ENCODE measurements around the gene ASTL. TPM values are rescaled to one million over a fixed set of nuclear protein-coding genes. Genes with fewer than 3 reads are reported as not detected.

The ASTL gene
- total and polyA plus RNA-seq, 2 donors (not counting 3 experiments of a cell fraction or from before 2014, with no cell fraction given): not detected

GRCh38 chr2:96082211-96083063 is 55.9 kb downstream of the ASTL start:
- peaks cover 2 to 6% of the 10 kb centered on the region in 2 experiments for H3K27me3 ChIP-seq (ENCODE audit: control insufficient read depth in 2 of 2, insufficient read depth in 2 of 2, low read length in 2 of 2)
- H3K4me1 ChIP-seq (ENCODE audit: control insufficient read depth, extremely low read depth, insufficient read depth, low read length): no peaks in the 10 kb centered on the region
- H3K27ac ChIP-seq (ENCODE audit: insufficient read depth, low read depth, low read length): no peak overlapping the region
- ChIA-PET POLR2A (no interaction called here), CTCF (interaction anchor here (1.2 to 1.5 kb wide), 2 partner anchors 34 to 92 kb away, joined by 3 to 5 read pairs; no protein-coding TSS in a partner anchor)
- DNase-seq (ENCODE audit: low read depth, low spot score) (no peak), FAIRE-seq (no peak)
- H3K4me2 ChIP-seq (ENCODE audit: insufficient read depth, low read length): no peak overlapping the region
- H3K9me1 ChIP-seq (replicated peaks; ENCODE audit: control insufficient read depth, extremely low read depth, insufficient read depth, low read length): no peaks in the 10 kb centered on the region
- H2AFZ ChIP-seq (ENCODE audit: low read depth, low read length): no peak overlapping the region
- no peaks in the 10 kb centered on the region for H3K9me3 ChIP-seq (replicated peaks; ENCODE audit: control insufficient read depth, insufficient read depth, low read length)
- no peak overlapping the region for H3K9ac ChIP-seq (replicated peaks; ENCODE audit: extremely low read depth, insufficient read depth, low read length)
- no peaks in the 10 kb centered on the region for H3K36me3 ChIP-seq (ENCODE audit: control insufficient read depth in 2 of 2, extremely low read depth in 1 of 2, insufficient read depth in 2 of 2, low read length in 2 of 2)
- H3K4me3 ChIP-seq (replicated peaks in 1 of 3; ENCODE audit: insufficient read depth in 1 of 3, low read depth in 1 of 3, low read length in 3 of 3): no peak overlapping the region
- dilution Hi-C loops (cut with MboI; ENCODE audit: extremely low pct_ligation_motif_present, low sequenced_read_pairs): no loop called here
- intact Hi-C loops (cut with micrococcal nuclease): no loop called here
- BruUV-seq (replicated peaks): no TSS peak
- H4K20me1 ChIP-seq (replicated peaks; ENCODE audit: control insufficient read depth, extremely low read depth, insufficient read depth, low read length): no peaks in the 10 kb centered on the region
- TF ChIP-seq POLR2A (IDR thresholded peaks at IDR 0.05; ENCODE audit: low read depth, low read length) (no peak), FOS (IDR thresholded peaks at IDR 0.05; ENCODE audit: borderline replicate concordance, insufficient read depth, low read length) (no peak), EZH2 (IDR thresholded peaks at IDR 0.05; ENCODE audit: borderline replicate concordance, low read depth, low read length, severe bottlenecking) (no peak), MYC (IDR thresholded peaks at IDR 0.05; ENCODE audit: low read depth, low read length) (no peak), GATA2 (IDR thresholded peaks at IDR 0.05; ENCODE audit: insufficient read depth, insufficient read length, low read depth, low read length) (no peak), JUN (IDR thresholded peaks at IDR 0.05; ENCODE audit: borderline replicate concordance, insufficient read depth, insufficient read length, low read depth) (no peak), POLR2AphosphoS5 (IDR thresholded peaks at IDR 0.05; ENCODE audit: insufficient read depth, low read depth, low read length) (no peak)
- TF ChIP-seq, protein P1, sequence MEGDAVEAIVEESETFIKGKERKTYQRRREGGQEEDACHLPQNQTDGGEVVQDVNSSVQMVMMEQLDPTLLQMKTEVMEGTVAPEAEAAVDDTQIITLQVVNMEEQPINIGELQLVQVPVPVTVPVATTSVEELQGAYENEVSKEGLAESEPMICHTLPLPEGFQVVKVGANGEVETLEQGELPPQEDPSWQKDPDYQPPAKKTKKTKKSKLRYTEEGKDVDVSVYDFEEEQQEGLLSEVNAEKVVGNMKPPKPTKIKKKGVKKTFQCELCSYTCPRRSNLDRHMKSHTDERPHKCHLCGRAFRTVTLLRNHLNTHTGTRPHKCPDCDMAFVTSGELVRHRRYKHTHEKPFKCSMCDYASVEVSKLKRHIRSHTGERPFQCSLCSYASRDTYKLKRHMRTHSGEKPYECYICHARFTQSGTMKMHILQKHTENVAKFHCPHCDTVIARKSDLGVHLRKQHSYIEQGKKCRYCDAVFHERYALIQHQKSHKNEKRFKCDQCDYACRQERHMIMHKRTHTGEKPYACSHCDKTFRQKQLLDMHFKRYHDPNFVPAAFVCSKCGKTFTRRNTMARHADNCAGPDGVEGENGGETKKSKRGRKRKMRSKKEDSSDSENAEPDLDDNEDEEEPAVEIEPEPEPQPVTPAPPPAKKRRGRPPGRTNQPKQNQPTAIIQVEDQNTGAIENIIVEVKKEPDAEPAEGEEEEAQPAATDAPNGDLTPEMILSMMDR (IDR thresholded peaks at IDR 0.05; ENCODE audit: extremely low read depth in 1 of 2, insufficient read depth in 1 of 2, low read depth in 1 of 2, low read length in 2 of 2): no peak
- TF ChIP-seq, protein P2, sequence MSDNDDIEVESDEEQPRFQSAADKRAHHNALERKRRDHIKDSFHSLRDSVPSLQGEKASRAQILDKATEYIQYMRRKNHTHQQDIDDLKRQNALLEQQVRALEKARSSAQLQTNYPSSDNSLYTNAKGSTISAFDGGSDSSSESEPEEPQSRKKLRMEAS (IDR thresholded peaks at IDR 0.05; ENCODE audit: insufficient read depth, insufficient read length): no peak
- no peaks in the 10 kb centered on the region for H3K79me2 ChIP-seq (ENCODE audit: control insufficient read depth, insufficient read depth, low read length)

Data from endothelial cell of umbilical vein (primary cell).